OCI-LY7 (cell line): ENCODE measurements around the gene PDLIM1. TPM values are rescaled to one million over a fixed set of nuclear protein-coding genes. Genes with fewer than 3 reads are reported as not detected.

Experiments
- BruUV-seq: library from RNA; stranded (reverse); fragments of 400-500 nt; replicated peaks from 2 replicates; lab custom pipeline; 2021; lab: Mats Ljungman, UMichigan
- CTCF ChIA-PET: fragments of 300-600 bp; sonication (Branson Sonifier 250); formaldehyde crosslinking; loops from one replicate; lab custom pipeline; 2022; ENCODE audit warnings: antibody characterized with exemption; ENCODE audit not compliant: unreplicated experiment; lab: Charles Lee
- POLR2A ChIA-PET: fragments of 300-600 bp; sonication (Branson Sonifier 250); formaldehyde crosslinking; loops from one replicate; lab custom pipeline; 2022; ENCODE audit warnings: antibody characterized with exemption; lab: Charles Lee
- DNase-seq: peaks from one replicate; pipeline ENCODE4 v3.0.0-alpha.2; 2015; ENCODE audit warnings: low spot score
- H2AFZ ChIP-seq: fragments of 200-600 bp; sonication (generic), shearing (Covaris generic); 2 replicates; pipeline ENCODE4 v1.6.1; 2014; ENCODE audit warnings: mild to moderate bottlenecking, antibody characterized with exemption, low read length, moderate library complexity
- H3K27ac ChIP-seq: fragments of 200-600 bp; sonication (generic); 2 replicates; pipeline ENCODE4 v1.5.1; 2014; ENCODE audit warnings: mixed run types, low read depth, mild to moderate bottlenecking, moderate library complexity, low read length, inconsistent platforms; ENCODE audit not compliant: poor library complexity, severe bottlenecking
- H3K36me3 ChIP-seq: fragments of 200-600 bp; sonication (generic); 2 replicates; pipeline ENCODE4 v1.6.1; 2014; ENCODE audit warnings: mild to moderate bottlenecking, antibody characterized with exemption, low read length, moderate library complexity, mixed read lengths; ENCODE audit not compliant: insufficient read depth
- H3K4me1 ChIP-seq: fragments of 200-600 bp; sonication (generic); 2 replicates; pipeline ENCODE4 v1.5.1; 2014; ENCODE audit warnings: mild to moderate bottlenecking, low read length; ENCODE audit not compliant: insufficient read depth, poor library complexity, severe bottlenecking
- H3K4me2 ChIP-seq: fragments of 200-600 bp; sonication (generic); 2 replicates; pipeline ENCODE4 v1.6.1; 2014; ENCODE audit warnings: mild to moderate bottlenecking, low read length
- H3K4me3 ChIP-seq: fragments of 200-600 bp; sonication (generic); 2 replicates; pipeline ENCODE4 v1.5.1; 2014; ENCODE audit warnings: mild to moderate bottlenecking, low read depth, low read length; ENCODE audit not compliant: poor library complexity, severe bottlenecking
- H3K79me2 ChIP-seq: fragments of 200-600 bp; sonication (generic); 2 replicates; pipeline ENCODE4 v1.6.1; 2016; ENCODE audit warnings: low read depth, mild to moderate bottlenecking, low read length, moderate library complexity, mixed read lengths; ENCODE audit not compliant: insufficient read depth
- H3K9me2 ChIP-seq: fragments of 200-600 bp; sonication (generic); 2 replicates; pipeline ENCODE4 v1.6.1; 2016; ENCODE audit warnings: mild to moderate bottlenecking, low read length, mixed read lengths; ENCODE audit not compliant: insufficient read depth
- H3K9me3 ChIP-seq: fragments of 200-600 bp; sonication (generic); 2 replicates; pipeline ENCODE4 v1.6.1; 2014; ENCODE audit warnings: mild to moderate bottlenecking, mixed run types, low read length, mixed read lengths
- H4K20me1 ChIP-seq: fragments of 200-600 bp; sonication (generic); 2 replicates; pipeline ENCODE4 v1.6.1; 2014; ENCODE audit warnings: mild to moderate bottlenecking, antibody characterized with exemption, low read length, moderate library complexity, mixed read lengths; ENCODE audit not compliant: insufficient read depth
- EZH2phosphoT487 ChIP-seq: fragments of 200-600 bp; sonication (generic); IDR thresholded peaks from 2 replicates; pipeline ENCODE4 v1.6.1; 2018; ENCODE audit warnings: low read depth, borderline replicate concordance, mild to moderate bottlenecking, mixed run types, antibody characterized with exemption, low read length, moderate library complexity, mixed read lengths
- intact Hi-C: fragments of 100-400 bp; cut with micrococcal nuclease; formaldehyde crosslinking; loops from one replicate; pipeline ENCODE4 v1.10.0; 2022; ENCODE audit not compliant: unreplicated experiment
- total RNA-seq, 2 experiments: library from RNA; depleted of rRNA in 1 of 2; stranded (reverse); fragments of >200 nt in 1 of 2; shearing (Covaris generic) in 1 of 2; gene quantifications; 2 replicates each; pipeline ENCODE4 v1.2.3, GENCODE V29; 2014 to 2022
- TF ChIP-seq, protein P1 (sequence below): fragments of 200-600 bp; sonication (generic); conservative IDR thresholded peaks from 2 replicates; pipeline ENCODE4 v1.5.1; 2014; ENCODE audit warnings: mild to moderate bottlenecking, antibody characterized with exemption, low read length, moderate library complexity, mixed read lengths

Gene PDLIM1
- total RNA-seq, 2 experiments from 2014 or later, result 22.3 to 105 TPM

DNA sequence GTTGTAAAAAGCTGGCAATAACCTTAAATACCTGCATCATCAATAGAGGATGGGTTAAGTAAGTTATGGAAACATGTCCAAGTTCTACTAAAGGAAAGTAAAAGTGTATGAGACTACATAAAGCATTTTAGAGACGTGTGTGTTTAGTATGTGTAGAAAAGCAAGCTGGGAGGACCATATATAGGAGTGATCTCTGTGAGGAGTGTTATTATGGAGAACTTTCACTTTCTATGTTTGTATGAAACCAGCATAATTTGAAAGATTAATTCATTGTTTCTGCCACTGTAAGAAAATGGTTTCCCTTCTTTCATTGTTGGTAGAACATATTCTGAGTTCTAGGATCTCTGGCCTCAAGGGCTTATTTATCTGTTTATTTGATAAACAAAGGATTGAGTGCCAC lies 19.2 kb upstream of the PDLIM1 start:
- Histone ChIP-seq H3K4me1 (peaks cover 17% of the 10 kb centered on the region), H3K9me2 (no peaks in the 10 kb centered on the region), H3K27ac (no peak overlapping the region), H4K20me1 (no peaks in the 10 kb centered on the region), H2AFZ (peak overlapping the region; percentile 90), H3K4me3 (peak overlapping the region; percentile 22), H3K36me3 (no peaks in the 10 kb centered on the region), H3K4me2 (peak overlapping the region; percentile 43), H3K9me3 (no peaks in the 10 kb centered on the region), H3K79me2 (no peaks in the 10 kb centered on the region)
- CTCF ChIA-PET, result no interaction called here
- TF ChIP-seq, protein P1, sequence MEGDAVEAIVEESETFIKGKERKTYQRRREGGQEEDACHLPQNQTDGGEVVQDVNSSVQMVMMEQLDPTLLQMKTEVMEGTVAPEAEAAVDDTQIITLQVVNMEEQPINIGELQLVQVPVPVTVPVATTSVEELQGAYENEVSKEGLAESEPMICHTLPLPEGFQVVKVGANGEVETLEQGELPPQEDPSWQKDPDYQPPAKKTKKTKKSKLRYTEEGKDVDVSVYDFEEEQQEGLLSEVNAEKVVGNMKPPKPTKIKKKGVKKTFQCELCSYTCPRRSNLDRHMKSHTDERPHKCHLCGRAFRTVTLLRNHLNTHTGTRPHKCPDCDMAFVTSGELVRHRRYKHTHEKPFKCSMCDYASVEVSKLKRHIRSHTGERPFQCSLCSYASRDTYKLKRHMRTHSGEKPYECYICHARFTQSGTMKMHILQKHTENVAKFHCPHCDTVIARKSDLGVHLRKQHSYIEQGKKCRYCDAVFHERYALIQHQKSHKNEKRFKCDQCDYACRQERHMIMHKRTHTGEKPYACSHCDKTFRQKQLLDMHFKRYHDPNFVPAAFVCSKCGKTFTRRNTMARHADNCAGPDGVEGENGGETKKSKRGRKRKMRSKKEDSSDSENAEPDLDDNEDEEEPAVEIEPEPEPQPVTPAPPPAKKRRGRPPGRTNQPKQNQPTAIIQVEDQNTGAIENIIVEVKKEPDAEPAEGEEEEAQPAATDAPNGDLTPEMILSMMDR, result no peak
- TF ChIP-seq EZH2phosphoT487, result no peak
- peak; percentile 12 for DNase-seq
- no TSS peak for BruUV-seq
- intact Hi-C loops, result no loop called here
- POLR2A ChIA-PET, result no interaction called here

DNA sequence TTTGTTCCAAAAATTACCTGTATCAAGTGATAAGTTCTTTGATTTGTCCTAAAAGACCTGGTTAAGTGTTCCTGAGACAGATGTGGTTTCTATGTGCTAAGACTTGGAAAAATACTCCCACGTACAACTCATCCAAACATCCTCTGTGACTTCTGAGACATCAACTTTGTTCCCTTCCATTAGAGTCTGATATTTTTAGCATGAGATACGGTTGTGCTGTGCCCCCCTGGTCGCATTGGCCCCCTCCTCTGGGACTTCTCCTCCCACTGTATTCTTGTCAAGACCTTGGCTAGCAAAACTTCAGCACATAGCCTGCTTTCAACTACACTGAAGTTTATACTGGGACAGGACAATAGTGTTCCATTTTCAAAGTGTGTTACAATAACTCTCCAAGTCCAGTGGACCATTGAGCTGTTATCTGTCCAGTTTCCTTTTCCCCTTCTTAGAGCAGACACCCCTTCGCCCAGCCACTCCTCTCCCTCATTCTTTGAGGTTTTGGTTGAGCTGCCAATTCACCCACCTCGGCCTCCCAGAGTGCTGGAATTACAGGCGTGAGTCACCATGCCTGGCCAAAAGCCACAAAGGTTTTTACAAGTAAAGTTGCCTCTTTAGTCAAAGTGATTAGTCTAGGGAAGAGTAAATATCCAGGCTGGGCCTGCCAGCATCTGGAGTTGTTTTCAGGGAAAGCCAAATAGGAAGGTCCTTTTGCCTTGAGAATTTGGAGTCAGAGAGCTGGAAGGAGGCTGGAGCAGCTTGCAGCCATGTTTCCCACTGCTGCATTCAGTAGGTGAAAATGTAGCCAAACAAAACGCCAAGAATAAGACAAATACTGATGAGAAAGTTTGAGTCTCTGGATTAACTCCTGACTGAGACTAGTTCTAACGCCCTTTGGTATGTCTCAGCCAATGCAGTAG lies 17.8 kb upstream of the PDLIM1 start:
- Histone ChIP-seq H3K4me1 (peaks cover 17% of the 10 kb centered on the region), H3K27ac (no peak overlapping the region), H3K4me3 (no peak overlapping the region), H3K9me3 (no peaks in the 10 kb centered on the region), H2AFZ (no peak overlapping the region), H4K20me1 (no peaks in the 10 kb centered on the region), H3K79me2 (no peaks in the 10 kb centered on the region), H3K9me2 (no peaks in the 10 kb centered on the region), H3K4me2 (no peak overlapping the region), H3K36me3 (no peaks in the 10 kb centered on the region)
- TF ChIP-seq, protein P1, result no peak
- TF ChIP-seq EZH2phosphoT487, result no peak
- DNase-seq, result no peak
- intact Hi-C loops, result no loop called here
- BruUV-seq, result no TSS peak
- CTCF ChIA-PET, result no interaction called here
- POLR2A ChIA-PET, result interaction anchor here (0.7 kb wide), 2 partner anchors 11 to 14 kb away, joined by 3 to 7 read pairs; no protein-coding TSS in a partner anchor

DNA sequence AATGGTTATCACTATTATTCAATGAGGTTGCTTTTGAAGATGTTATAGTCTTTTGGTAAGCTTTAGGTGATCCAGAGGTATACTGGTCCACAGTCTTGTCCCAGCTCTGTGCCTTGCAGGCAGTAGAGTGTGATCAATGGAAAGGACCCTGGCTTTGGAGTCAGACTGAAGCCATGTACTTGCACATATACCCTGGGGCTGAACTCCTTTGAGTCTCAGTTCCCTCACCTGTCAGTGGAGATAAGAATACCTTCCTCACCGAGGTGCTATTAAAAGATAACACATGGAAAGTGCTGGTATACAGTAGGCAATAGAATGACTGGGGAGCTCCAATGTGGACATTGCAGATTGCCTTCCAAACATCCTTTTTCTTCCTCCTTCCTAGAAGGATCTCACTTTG lies 16.0 kb upstream of the PDLIM1 start:
- CTCF ChIA-PET, result no interaction called here
- Histone ChIP-seq H3K9me2 (no peaks in the 10 kb centered on the region), H3K4me2 (no peak overlapping the region), H3K4me3 (no peak overlapping the region), H3K79me2 (no peaks in the 10 kb centered on the region), H3K27ac (no peak overlapping the region), H3K9me3 (no peaks in the 10 kb centered on the region), H3K36me3 (no peaks in the 10 kb centered on the region), H4K20me1 (no peaks in the 10 kb centered on the region), H3K4me1 (peaks cover 12% of the 10 kb centered on the region), H2AFZ (no peak overlapping the region)
- TF ChIP-seq, protein P1, result no peak
- TF ChIP-seq EZH2phosphoT487, result no peak
- intact Hi-C loops, result no loop called here
- POLR2A ChIA-PET, result interaction anchor here (0.7 to 1.4 kb wide), 3 partner anchors 10 to 34 kb away, joined by 3 read pairs; no protein-coding TSS in a partner anchor
- DNase-seq, result no peak
- no TSS peak for BruUV-seq
